HCT116 (cell line): Measurements from ENCODE around the gene PDE4A. TPM values are rescaled to one million over a fixed set of nuclear protein-coding genes. Genes with fewer than 3 reads are reported as not detected.

Experiments
- ATAC-seq: fragments of 200-7000 bp; cut with Tn5 transposase; 2 replicates; pipeline ENCODE4 v1.9.1; 2020; ENCODE audit warnings: mild to moderate bottlenecking, moderate library complexity
- BruUV-seq: library from RNA; stranded (reverse); fragments of 400-500 nt; replicated peaks from 2 replicates; lab custom pipeline; 2021; lab: Mats Ljungman, UMichigan
- CTCF ChIA-PET: fragments of 300-600 bp; sonication (Branson Sonifier 250); formaldehyde crosslinking; loops from one replicate; lab custom pipeline; 2021; ENCODE audit warnings: antibody characterized with exemption; lab: Charles Lee
- POLR2A ChIA-PET: fragments of 300-600, 350-600 bp; sonication (Branson Sonifier 250); formaldehyde crosslinking; loops from one replicate; lab custom pipeline; 2021; ENCODE audit warnings: antibody characterized with exemption; lab: Charles Lee
- RAD21 ChIA-PET, 2 experiments: fragments of 300-600 bp; sonication (Branson Sonifier 250); formaldehyde crosslinking; loops; one replicate each; lab custom pipeline; 2023; ENCODE audit warnings: low total read pairs in 2 of 2; ENCODE audit not compliant: uncharacterized antibody in 2 of 2, unreplicated experiment in 2 of 2, low non-redundant PET in 1 of 2; lab: Charles Lee
- DNase-seq: peaks from one replicate; pipeline ENCODE4 v3.0.0-alpha.2; 2010; ENCODE audit warnings: low read depth, low spot score
- H2AFZ ChIP-seq: fragments of 200-600 bp; shearing (Covaris generic), sonication (generic); 2 replicates; pipeline ENCODE4 v1.6.1; 2017; ENCODE audit warnings: low read depth, mixed run types, mixed read lengths, antibody characterized with exemption, low read length; ENCODE audit not compliant: poor library complexity, severe bottlenecking
- H3K27ac ChIP-seq: 2 replicates; pipeline ENCODE4 v1.5.1; 2012; ENCODE audit warnings: low read depth, low read length
- H3K27me3 ChIP-seq: fragments of 200-600 bp; sonication (generic); 2 replicates; pipeline ENCODE4 v1.6.1; 2016; ENCODE audit warnings: mixed run types, low read length, mixed read lengths; ENCODE audit not compliant: insufficient read depth
- H3K36me3 ChIP-seq, 2 experiments: fragments of 200-500 bp in 1 of 2; fragments of 200-600 bp in 1 of 2; sonication (Bioruptor generic) in 1 of 2; sonication (generic) in 1 of 2; 2 replicates each; pipeline versions ENCODE4 v1.5.1 to v1.6.1; 2014 to 2016; ENCODE audit warnings: low read length in 2 of 2, inconsistent platforms in 1 of 2, mixed read lengths in 1 of 2, mixed run types in 1 of 2; ENCODE audit not compliant: insufficient read depth in 2 of 2, control insufficient read depth in 1 of 2
- H3K4me1 ChIP-seq, 2 experiments: fragments of 200-600 bp in 1 of 2; sonication (generic) in 1 of 2; 2 replicates each; pipeline versions ENCODE4 v1.5.1 to v1.6.1; 2012 to 2017; ENCODE audit warnings: low read length in 2 of 2, inconsistent platforms in 1 of 2, mild to moderate bottlenecking in 1 of 2, mixed read lengths in 1 of 2, mixed run types in 1 of 2, moderate library complexity in 1 of 2; ENCODE audit not compliant: insufficient read depth in 2 of 2, control insufficient read depth in 1 of 2
- H3K4me2 ChIP-seq: fragments of 200-600 bp; sonication (generic); 2 replicates; pipeline ENCODE4 v1.6.1; 2017; ENCODE audit warnings: mixed run types, low read length, mixed read lengths
- H3K4me3 ChIP-seq, 2 experiments: fragments of 200-600 bp in 1 of 2; sonication (generic) in 1 of 2; replicated peaks in 1 of 2; 2 replicates each; pipeline ENCODE4 v1.5.1; 2011 to 2016; ENCODE audit warnings: low read length in 2 of 2, control low read depth in 1 of 2, low read depth in 1 of 2, mild to moderate bottlenecking in 1 of 2, mixed read lengths in 1 of 2, mixed run types in 1 of 2
- H3K79me2 ChIP-seq: fragments of 200-600 bp; sonication (generic); 2 replicates; pipeline ENCODE4 v1.6.1; 2017; ENCODE audit warnings: mild to moderate bottlenecking, mixed run types, low read length, moderate library complexity, mixed read lengths; ENCODE audit not compliant: insufficient read depth
- H3K9ac ChIP-seq: fragments of 200-600 bp; sonication (generic); 2 replicates; pipeline ENCODE4 v1.6.1; 2016; ENCODE audit warnings: low read length, mixed read lengths
- H3K9me2 ChIP-seq: fragments of 200-600 bp; sonication (generic), shearing (Covaris generic); 2 replicates; pipeline ENCODE4 v1.6.1; 2017; ENCODE audit warnings: mixed run types, mild to moderate bottlenecking, moderate library complexity; ENCODE audit not compliant: insufficient read depth
- H3K9me3 ChIP-seq, 2 experiments: fragments of 200-500 bp in 1 of 2; fragments of 200-600 bp in 1 of 2; sonication (Bioruptor generic) in 1 of 2; sonication (generic) in 1 of 2; 2 replicates each; pipeline ENCODE4 v1.6.1; 2014 to 2017; ENCODE audit warnings: low read length in 2 of 2, mixed read lengths in 2 of 2, inconsistent platforms in 1 of 2, low read depth in 1 of 2, mild to moderate bottlenecking in 1 of 2, mixed run types in 1 of 2, moderate library complexity in 1 of 2; ENCODE audit not compliant: control insufficient read depth in 1 of 2, insufficient read depth in 1 of 2
- H4K20me1 ChIP-seq: fragments of 200-600 bp; sonication (generic), shearing (Covaris generic); 2 replicates; pipeline ENCODE4 v1.6.1; 2017; ENCODE audit warnings: mixed run types, mild to moderate bottlenecking, moderate library complexity; ENCODE audit not compliant: insufficient read depth
- CBX3 ChIP-seq: IDR thresholded peaks from 2 replicates; pipeline ENCODE4 v1.6.1; 2012; ENCODE audit warnings: low read depth
- CEBPB ChIP-seq: IDR thresholded peaks from 2 replicates; pipeline ENCODE4 v1.6.1; 2012; ENCODE audit warnings: low read depth
- EGR1 ChIP-seq: IDR thresholded peaks from 2 replicates; pipeline ENCODE4 v1.6.1; 2012; ENCODE audit warnings: low read depth
- ELF1 ChIP-seq: IDR thresholded peaks from 2 replicates; pipeline ENCODE4 v1.6.1; 2012; ENCODE audit warnings: low read depth, borderline replicate concordance
- EZH2 ChIP-seq: fragments of 200-600 bp; sonication (generic); IDR thresholded peaks from 2 replicates; pipeline ENCODE4 v1.6.1; 2017; ENCODE audit warnings: antibody characterized with exemption, mixed run types
- FOSL1 ChIP-seq: IDR thresholded peaks from 2 replicates; pipeline ENCODE4 v1.6.1; 2012; ENCODE audit warnings: low read depth
- JUND ChIP-seq: IDR thresholded peaks from 2 replicates; pipeline ENCODE4 v1.6.1; 2012
- POLR2A ChIP-seq: IDR thresholded peaks from 2 replicates; pipeline ENCODE4 v1.7.0; 2011; ENCODE audit warnings: borderline replicate concordance; ENCODE audit not compliant: insufficient read depth, insufficient read length; ENCODE audit errors: extremely low read depth
- POLR2AphosphoS5 ChIP-seq: IDR thresholded peaks from 2 replicates; pipeline ENCODE4 v1.6.1; 2011; ENCODE audit warnings: mild to moderate bottlenecking, low read depth, low read length, moderate library complexity
- SIN3A ChIP-seq: IDR thresholded peaks from 2 replicates; pipeline ENCODE4 v1.6.1; 2012; ENCODE audit warnings: low read depth
- SP1 ChIP-seq: IDR thresholded peaks from 2 replicates; pipeline ENCODE4 v1.6.1; 2012; ENCODE audit warnings: low read depth
- SRF ChIP-seq: IDR thresholded peaks from 2 replicates; pipeline ENCODE4 v1.6.1; 2012; ENCODE audit warnings: low read depth
- YY1 ChIP-seq: IDR thresholded peaks from 2 replicates; pipeline ENCODE4 v1.6.1; 2011; ENCODE audit warnings: low read length, low read depth, moderate library complexity, mild to moderate bottlenecking; ENCODE audit not compliant: insufficient replicate concordance; ENCODE audit errors: extremely low read depth
- ZFX ChIP-seq: fragments of 450-650 bp; IDR thresholded peaks from 2 replicates; pipeline ENCODE4 v1.6.1; 2017
- ZNF274 ChIP-seq: fragments of 200-500 bp; sonication (Bioruptor generic); IDR thresholded peaks from 2 replicates; pipeline ENCODE4 v1.6.1; 2014; ENCODE audit warnings: mild to moderate bottlenecking, low read depth, low read length, inconsistent platforms
- intact Hi-C: fragments of 100-400 bp; cut with micrococcal nuclease; formaldehyde crosslinking; loops from 2 replicates; pipeline ENCODE4 v1.10.0; 2022
- total RNA-seq: library from RNA; stranded (reverse); gene quantifications from one replicate; pipeline ENCODE4 v1.2.1, GENCODE V29; 2021; ENCODE audit not compliant: unreplicated experiment
- TF ChIP-seq, protein P1 (sequence below): IDR thresholded peaks from 2 replicates; pipeline ENCODE4 v1.6.1; 2012
- TF ChIP-seq, protein P2 (sequence below): IDR thresholded peaks from 2 replicates; pipeline ENCODE4 v1.6.1; 2012
- TF ChIP-seq, protein P3 (sequence below), 3 experiments: fragments of 200-600 bp in 1 of 3; sonication (generic) in 1 of 3; IDR thresholded peaks in 2 of 3; conservative IDR thresholded peaks in 1 of 3; 2 replicates each; pipeline ENCODE4 v1.5.1; 2012 to 2017; ENCODE audit warnings: low read depth in 2 of 3, low read length in 2 of 3, antibody characterized with exemption in 1 of 3, borderline replicate concordance in 1 of 3, control low read depth in 1 of 3, mild to moderate bottlenecking in 1 of 3, mixed read lengths in 1 of 3, mixed run types in 1 of 3, moderate library complexity in 1 of 3; ENCODE audit not compliant: insufficient read depth in 1 of 3
- TF ChIP-seq, protein P4 (sequence below): IDR thresholded peaks from 2 replicates; pipeline ENCODE4 v1.6.1; 2012; ENCODE audit warnings: low read depth
- TF ChIP-seq, protein P5 (sequence below): IDR thresholded peaks from 2 replicates; pipeline ENCODE4 v1.6.1; 2011; ENCODE audit warnings: mild to moderate bottlenecking, low read length, moderate library complexity; ENCODE audit not compliant: insufficient replicate concordance; ENCODE audit errors: extremely low read depth

PDE4A gene
- total RNA-seq, 1 experiment from 2014 or later: 33.7 TPM

DNA sequence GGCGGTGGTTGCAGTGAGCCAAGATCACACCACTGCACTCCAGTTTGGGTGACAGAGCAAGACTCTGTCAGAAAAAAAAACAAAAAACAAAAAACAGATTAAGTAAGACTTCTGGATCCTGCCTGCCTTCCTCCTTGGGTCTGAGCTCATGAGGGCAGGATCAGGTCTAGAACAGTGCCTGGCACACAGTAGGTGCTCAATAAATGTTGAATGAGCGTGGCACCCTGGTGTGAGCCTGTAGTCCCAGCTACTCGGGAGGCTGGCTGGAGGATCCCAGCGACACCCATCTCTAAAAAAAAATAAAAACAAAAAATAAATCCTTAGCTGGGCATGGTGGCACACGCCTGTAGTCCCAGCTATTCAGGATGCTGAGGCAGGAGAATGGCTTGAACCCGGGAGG lies 14.1 kb upstream of the PDE4A start:
- no peaks in the 10 kb centered on the region for H3K9me3 ChIP-seq
- RAD21 ChIA-PET: interaction anchor here in 1 of 2 experiments (1.4 kb wide), 1 partner anchor 293 kb away, joined by 4 read pairs; no protein-coding TSS in a partner anchor
- TF ChIP-seq EGR1: no peak
- TF ChIP-seq CBX3: no peak
- no peak for TF ChIP-seq ZFX
- no peak for TF ChIP-seq SIN3A
- TF ChIP-seq, protein P1, sequence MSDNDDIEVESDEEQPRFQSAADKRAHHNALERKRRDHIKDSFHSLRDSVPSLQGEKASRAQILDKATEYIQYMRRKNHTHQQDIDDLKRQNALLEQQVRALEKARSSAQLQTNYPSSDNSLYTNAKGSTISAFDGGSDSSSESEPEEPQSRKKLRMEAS: no peak
- no peak for TF ChIP-seq ZNF274
- TF ChIP-seq EZH2: no peak
- TF ChIP-seq ELF1: no peak
- TF ChIP-seq, protein P2, sequence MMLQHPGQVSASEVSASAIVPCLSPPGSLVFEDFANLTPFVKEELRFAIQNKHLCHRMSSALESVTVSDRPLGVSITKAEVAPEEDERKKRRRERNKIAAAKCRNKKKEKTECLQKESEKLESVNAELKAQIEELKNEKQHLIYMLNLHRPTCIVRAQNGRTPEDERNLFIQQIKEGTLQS: no peak
- TF ChIP-seq FOSL1: no peak
- TF ChIP-seq POLR2AphosphoS5: no peak
- no peak for TF ChIP-seq SP1
- no peak for TF ChIP-seq SRF
- TF ChIP-seq, protein P3, sequence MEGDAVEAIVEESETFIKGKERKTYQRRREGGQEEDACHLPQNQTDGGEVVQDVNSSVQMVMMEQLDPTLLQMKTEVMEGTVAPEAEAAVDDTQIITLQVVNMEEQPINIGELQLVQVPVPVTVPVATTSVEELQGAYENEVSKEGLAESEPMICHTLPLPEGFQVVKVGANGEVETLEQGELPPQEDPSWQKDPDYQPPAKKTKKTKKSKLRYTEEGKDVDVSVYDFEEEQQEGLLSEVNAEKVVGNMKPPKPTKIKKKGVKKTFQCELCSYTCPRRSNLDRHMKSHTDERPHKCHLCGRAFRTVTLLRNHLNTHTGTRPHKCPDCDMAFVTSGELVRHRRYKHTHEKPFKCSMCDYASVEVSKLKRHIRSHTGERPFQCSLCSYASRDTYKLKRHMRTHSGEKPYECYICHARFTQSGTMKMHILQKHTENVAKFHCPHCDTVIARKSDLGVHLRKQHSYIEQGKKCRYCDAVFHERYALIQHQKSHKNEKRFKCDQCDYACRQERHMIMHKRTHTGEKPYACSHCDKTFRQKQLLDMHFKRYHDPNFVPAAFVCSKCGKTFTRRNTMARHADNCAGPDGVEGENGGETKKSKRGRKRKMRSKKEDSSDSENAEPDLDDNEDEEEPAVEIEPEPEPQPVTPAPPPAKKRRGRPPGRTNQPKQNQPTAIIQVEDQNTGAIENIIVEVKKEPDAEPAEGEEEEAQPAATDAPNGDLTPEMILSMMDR (IDR thresholded peaks at IDR 0.05 in 2 of 3, conservative IDR thresholded peaks at IDR 0.05 in 1 of 3; ENCODE audit: borderline replicate concordance in 1 of 3, insufficient read depth in 1 of 3, low read depth in 2 of 3, low read length in 2 of 3): no peak
- TF ChIP-seq JUND: no peak
- TF ChIP-seq, protein P4, sequence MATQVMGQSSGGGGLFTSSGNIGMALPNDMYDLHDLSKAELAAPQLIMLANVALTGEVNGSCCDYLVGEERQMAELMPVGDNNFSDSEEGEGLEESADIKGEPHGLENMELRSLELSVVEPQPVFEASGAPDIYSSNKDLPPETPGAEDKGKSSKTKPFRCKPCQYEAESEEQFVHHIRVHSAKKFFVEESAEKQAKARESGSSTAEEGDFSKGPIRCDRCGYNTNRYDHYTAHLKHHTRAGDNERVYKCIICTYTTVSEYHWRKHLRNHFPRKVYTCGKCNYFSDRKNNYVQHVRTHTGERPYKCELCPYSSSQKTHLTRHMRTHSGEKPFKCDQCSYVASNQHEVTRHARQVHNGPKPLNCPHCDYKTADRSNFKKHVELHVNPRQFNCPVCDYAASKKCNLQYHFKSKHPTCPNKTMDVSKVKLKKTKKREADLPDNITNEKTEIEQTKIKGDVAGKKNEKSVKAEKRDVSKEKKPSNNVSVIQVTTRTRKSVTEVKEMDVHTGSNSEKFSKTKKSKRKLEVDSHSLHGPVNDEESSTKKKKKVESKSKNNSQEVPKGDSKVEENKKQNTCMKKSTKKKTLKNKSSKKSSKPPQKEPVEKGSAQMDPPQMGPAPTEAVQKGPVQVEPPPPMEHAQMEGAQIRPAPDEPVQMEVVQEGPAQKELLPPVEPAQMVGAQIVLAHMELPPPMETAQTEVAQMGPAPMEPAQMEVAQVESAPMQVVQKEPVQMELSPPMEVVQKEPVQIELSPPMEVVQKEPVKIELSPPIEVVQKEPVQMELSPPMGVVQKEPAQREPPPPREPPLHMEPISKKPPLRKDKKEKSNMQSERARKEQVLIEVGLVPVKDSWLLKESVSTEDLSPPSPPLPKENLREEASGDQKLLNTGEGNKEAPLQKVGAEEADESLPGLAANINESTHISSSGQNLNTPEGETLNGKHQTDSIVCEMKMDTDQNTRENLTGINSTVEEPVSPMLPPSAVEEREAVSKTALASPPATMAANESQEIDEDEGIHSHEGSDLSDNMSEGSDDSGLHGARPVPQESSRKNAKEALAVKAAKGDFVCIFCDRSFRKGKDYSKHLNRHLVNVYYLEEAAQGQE: no peak
- no peak for TF ChIP-seq CEBPB
- TF ChIP-seq POLR2A: no peak
- TF ChIP-seq, protein P5, sequence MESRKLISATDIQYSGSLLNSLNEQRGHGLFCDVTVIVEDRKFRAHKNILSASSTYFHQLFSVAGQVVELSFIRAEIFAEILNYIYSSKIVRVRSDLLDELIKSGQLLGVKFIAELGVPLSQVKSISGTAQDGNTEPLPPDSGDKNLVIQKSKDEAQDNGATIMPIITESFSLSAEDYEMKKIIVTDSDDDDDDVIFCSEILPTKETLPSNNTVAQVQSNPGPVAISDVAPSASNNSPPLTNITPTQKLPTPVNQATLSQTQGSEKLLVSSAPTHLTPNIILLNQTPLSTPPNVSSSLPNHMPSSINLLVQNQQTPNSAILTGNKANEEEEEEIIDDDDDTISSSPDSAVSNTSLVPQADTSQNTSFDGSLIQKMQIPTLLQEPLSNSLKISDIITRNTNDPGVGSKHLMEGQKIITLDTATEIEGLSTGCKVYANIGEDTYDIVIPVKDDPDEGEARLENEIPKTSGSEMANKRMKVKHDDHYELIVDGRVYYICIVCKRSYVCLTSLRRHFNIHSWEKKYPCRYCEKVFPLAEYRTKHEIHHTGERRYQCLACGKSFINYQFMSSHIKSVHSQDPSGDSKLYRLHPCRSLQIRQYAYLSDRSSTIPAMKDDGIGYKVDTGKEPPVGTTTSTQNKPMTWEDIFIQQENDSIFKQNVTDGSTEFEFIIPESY: no peak
- no peak for TF ChIP-seq YY1
- H2AFZ ChIP-seq: no peak overlapping the region
- intact Hi-C loops: no loop called here
- no peak overlapping the region for H3K27ac ChIP-seq
- H3K9me2 ChIP-seq: no peaks in the 10 kb centered on the region
- peaks cover 22% of the 10 kb centered on the region for H3K79me2 ChIP-seq
- H3K4me2 ChIP-seq: no peak overlapping the region
- no peak overlapping the region for H3K4me3 ChIP-seq
- H3K27me3 ChIP-seq: no peaks in the 10 kb centered on the region
- CTCF ChIA-PET: interaction anchor here (1.0 to 4.4 kb wide), 4 partner anchors 11 to 137 kb away, joined by 3 to 60 read pairs (median 4); no protein-coding TSS in a partner anchor
- H3K36me3 ChIP-seq: peaks cover 0 to 5% of the 10 kb centered on the region in 2 experiments; a peak in 2 of 4 replicates
- ATAC-seq (no peak), DNase-seq (no peak)
- H4K20me1 ChIP-seq: peaks cover 2% of the 10 kb centered on the region; the same call in 1 of the 2 replicates
- no peak overlapping the region for H3K9ac ChIP-seq
- POLR2A ChIA-PET: interaction anchor here (1.0 to 1.1 kb wide), 2 partner anchors 10 to 12 kb away, joined by 3 to 4 read pairs; no protein-coding TSS in a partner anchor
- peaks cover 8 to 24% of the 10 kb centered on the region in 2 experiments; a peak in 3 of 4 replicates for H3K4me1 ChIP-seq
- BruUV-seq: no TSS peak
